HL-60 (cell line): ENCODE measurements around the gene YWHAG.
"Not testable (repeated sequence)": the region's sequence is repeated elsewhere in the genome, so short reads cannot be mapped to it uniquely, and the experiment has no call there.

Experiments
- CTCF ChIP-seq: IDR thresholded peaks from one replicate; pipeline ENCODE4 v1.5.1; 2011; ENCODE audit warnings: low read length, control low read depth, inconsistent platforms; ENCODE audit not compliant: insufficient read depth
- GABPA ChIP-seq: IDR thresholded peaks from 2 replicates; pipeline ENCODE4 v1.6.1; 2012; ENCODE audit warnings: low read depth
- POLR2AphosphoS5 ChIP-seq: IDR thresholded peaks from 2 replicates; pipeline ENCODE4 v1.6.1; 2012; ENCODE audit warnings: low read depth
- REST ChIP-seq: IDR thresholded peaks from 2 replicates; pipeline ENCODE4 v1.6.1; 2012; ENCODE audit warnings: low read depth; ENCODE audit not compliant: insufficient replicate concordance
- SPI1 ChIP-seq: IDR thresholded peaks from 2 replicates; pipeline ENCODE4 v1.6.1; 2012; ENCODE audit warnings: low read depth, mild to moderate bottlenecking, borderline replicate concordance

GRCh38 chr7:76335417-76335816 lies 23.4 kb downstream of the YWHAG start:
- TF ChIP-seq CTCF, REST, POLR2AphosphoS5, GABPA, SPI1: not testable (repeated sequence)
